DOHH2 (cell line): ENCODE measurements around the gene CEP68.

Source experiments
- CTCF ChIP-seq: fragments of 200-600 bp; sonication (generic); IDR thresholded peaks from one replicate; pipeline ENCODE4 v1.5.1; 2014; ENCODE audit warnings: antibody characterized with exemption, mild to moderate bottlenecking, low read depth, low read length; ENCODE audit not compliant: poor library complexity, severe bottlenecking
- EZH2phosphoT487 ChIP-seq: fragments of 200-600 bp; sonication (generic); IDR thresholded peaks from 2 replicates; pipeline ENCODE4 v1.6.1; 2017; ENCODE audit warnings: borderline replicate concordance, mild to moderate bottlenecking, antibody characterized with exemption, low read length, moderate library complexity, mixed read lengths

DNA sequence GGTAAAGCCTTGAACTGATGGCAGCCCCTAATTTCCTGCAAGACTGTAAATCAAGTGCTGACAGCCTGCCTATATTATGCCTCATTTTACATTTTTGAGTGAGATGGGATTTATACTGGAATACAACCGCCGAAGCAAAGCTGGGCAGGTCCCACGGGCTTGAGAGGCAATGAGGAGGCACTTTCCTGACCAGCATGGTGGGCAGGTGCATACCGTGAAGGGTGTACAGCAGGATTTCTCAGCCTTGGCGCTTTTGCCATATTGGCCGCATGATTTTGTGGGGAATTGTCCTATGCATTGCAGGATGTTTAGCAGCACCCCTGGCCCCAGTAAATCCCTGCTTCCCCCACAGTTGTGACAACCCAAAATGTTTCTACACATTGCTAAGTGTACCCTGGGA is 22.8 kb downstream of the CEP68 start:
- TF ChIP-seq CTCF: no peak
- no peak for TF ChIP-seq EZH2phosphoT487
